ENCODE results near the gene MYO7B. TPM values are rescaled to one million over a fixed set of nuclear protein-coding genes. Genes with fewer than 3 reads are reported as not detected.

Gene MYO7B
- total and polyA plus RNA-seq, 2 donors (not counting 1 experiment from before 2014, with no cell fraction given): 5.0 to 68.2 TPM

GRCh38 chr2:127582863-127583861 lies 47.7 kb downstream of the MYO7B start:
- peaks cover 0 to 3% (median 0%) of the 10 kb centered on the region in 3 donors for H3K9me3 ChIP-seq (ENCODE audit: control extremely low read depth in 1 of 3, control insufficient read depth in 2 of 3, insufficient read depth in 1 of 3, low read length in 2 of 3)
- Mint-ChIP-seq H3K27ac (no peak overlapping the region), H3K4me1 (peaks cover 13% of the 10 kb centered on the region), H3K4me3 (no peak overlapping the region), H3K27me3 (no peaks in the 10 kb centered on the region), H3K9me3 (ENCODE audit: insufficient read depth) (no peaks in the 10 kb centered on the region)
- no peak overlapping the region for H3K4me2 ChIP-seq (replicated peaks; ENCODE audit: low read depth, low read length, poor library complexity, severe bottlenecking)
- H3K27me3 ChIP-seq (replicated peaks in 1 of 4; ENCODE audit: control extremely low read depth in 1 of 4, control insufficient read depth in 3 of 4, insufficient read depth in 4 of 4, low read length in 3 of 4): peaks cover 0 to 2% (median 0%) of the 10 kb centered on the region in 4 experiments
- H2AFZ ChIP-seq (ENCODE audit: insufficient read depth, low read depth, low read length, poor library complexity, severe bottlenecking): no peak overlapping the region
- H3K36me3 ChIP-seq (replicated peaks in 1 of 2; ENCODE audit: control extremely low read depth in 1 of 2, control insufficient read depth in 1 of 2, extremely low read depth in 1 of 2, insufficient read depth in 2 of 2, low read length in 1 of 2): no peaks in the 10 kb centered on the region
- H4K20me1 ChIP-seq (ENCODE audit: control insufficient read depth, insufficient read depth, low read length, poor library complexity, severe bottlenecking): no peaks in the 10 kb centered on the region
- 89% methylated on average over 15 of the region's 15 CpGs for WGBS (ENCODE audit: insufficient coverage)
- no peak for DNase-seq
- no peaks in the 10 kb centered on the region for H3K79me2 ChIP-seq (ENCODE audit: control insufficient read depth, insufficient read depth, low read length)
- no peak for ATAC-seq (ENCODE audit: low read depth)
- POLR2A ChIA-PET: no interaction called here
- no peak overlapping the region for H3K9ac ChIP-seq (ENCODE audit: low read length)
- H3K27ac ChIP-seq (ENCODE audit: low read length in 2 of 2): no peak overlapping the region
- peaks cover 9 to 13% of the 10 kb centered on the region in 2 donors for H3K4me1 ChIP-seq (ENCODE audit: control insufficient read depth in 2 of 2, insufficient read depth in 2 of 2, low read length in 2 of 2)
- TF ChIP-seq CTCF (IDR thresholded peaks at IDR 0.05) (no peak), EZH2 (IDR thresholded peaks at IDR 0.05; ENCODE audit: borderline replicate concordance, insufficient read depth, low read depth, low read length, poor library complexity, severe bottlenecking) (no peak)
- no peak overlapping the region for H3K4me3 ChIP-seq (ENCODE audit: control extremely low read depth in 1 of 5, extremely low read depth in 1 of 5, insufficient read depth in 1 of 5, low read depth in 2 of 5, low read length in 4 of 5)
- CTCF ChIA-PET: interaction anchor here (0.7 to 1.9 kb wide), 3 partner anchors 8 to 67 kb away, joined by 3 to 4 read pairs (median 3); no protein-coding TSS in a partner anchor
- intact Hi-C loops (cut with micrococcal nuclease): no loop called here

GRCh38 chr2:127584047-127584446 lies 48.6 kb downstream of the MYO7B start:
- Histone ChIP-seq H3K9ac (ENCODE audit: low read length) (no peak overlapping the region), H3K4me1 (ENCODE audit: control insufficient read depth in 2 of 2, insufficient read depth in 2 of 2, low read length in 2 of 2) (peaks cover 0 to 5% of the 10 kb centered on the region in 2 donors), H3K9me3 (ENCODE audit: control extremely low read depth in 1 of 3, control insufficient read depth in 2 of 3, insufficient read depth in 1 of 3, low read length in 2 of 3) (peaks cover 0 to 4% (median 0%) of the 10 kb centered on the region in 3 donors), H2AFZ (ENCODE audit: insufficient read depth, low read depth, low read length, poor library complexity, severe bottlenecking) (no peak overlapping the region), H3K27ac (ENCODE audit: low read length in 2 of 2) (no peak overlapping the region), H4K20me1 (ENCODE audit: control insufficient read depth, insufficient read depth, low read length, poor library complexity, severe bottlenecking) (no peaks in the 10 kb centered on the region), H3K4me2 (replicated peaks; ENCODE audit: low read depth, low read length, poor library complexity, severe bottlenecking) (no peak overlapping the region), H3K79me2 (ENCODE audit: control insufficient read depth, insufficient read depth, low read length) (no peaks in the 10 kb centered on the region), H3K36me3 (replicated peaks in 1 of 2; ENCODE audit: control extremely low read depth in 1 of 2, control insufficient read depth in 1 of 2, extremely low read depth in 1 of 2, insufficient read depth in 2 of 2, low read length in 1 of 2) (no peaks in the 10 kb centered on the region), H3K27me3 (replicated peaks in 1 of 4; ENCODE audit: control extremely low read depth in 1 of 4, control insufficient read depth in 3 of 4, insufficient read depth in 4 of 4, low read length in 3 of 4) (peaks cover 0 to 2% (median 0%) of the 10 kb centered on the region in 4 experiments), H3K4me3 (ENCODE audit: control extremely low read depth in 1 of 5, extremely low read depth in 1 of 5, insufficient read depth in 1 of 5, low read depth in 2 of 5, low read length in 4 of 5) (no peak overlapping the region)
- Mint-ChIP-seq H3K9me3 (ENCODE audit: insufficient read depth) (no peaks in the 10 kb centered on the region), H3K4me3 (no peak overlapping the region), H3K4me1 (peaks cover 5% of the 10 kb centered on the region), H3K27me3 (no peaks in the 10 kb centered on the region), H3K27ac (no peak overlapping the region)
- ATAC-seq (ENCODE audit: low read depth) (no peak), DNase-seq (no peak)
- intact Hi-C loops (cut with micrococcal nuclease): no loop called here
- ChIA-PET POLR2A (no interaction called here), CTCF (interaction anchor here (1.0 kb wide), 1 partner anchor 66 kb away, joined by 4 read pairs; no protein-coding TSS in a partner anchor)
- no peak for TF ChIP-seq EZH2 (IDR thresholded peaks at IDR 0.05; ENCODE audit: borderline replicate concordance, insufficient read depth, low read depth, low read length, poor library complexity, severe bottlenecking)
- TF ChIP-seq CTCF (IDR thresholded peaks at IDR 0.05): no peak
- WGBS (ENCODE audit: insufficient coverage): 98% methylated on average over 14 of the region's 14 CpGs

Data from B cell (primary cell).